ENCODE data around the gene ERC1. TPM values are rescaled to one million over a fixed set of nuclear protein-coding genes. Genes with fewer than 3 reads are reported as not detected.

The ERC1 gene
- total RNA-seq, 1 donor from 2014 or later: 56.5 TPM

DNA sequence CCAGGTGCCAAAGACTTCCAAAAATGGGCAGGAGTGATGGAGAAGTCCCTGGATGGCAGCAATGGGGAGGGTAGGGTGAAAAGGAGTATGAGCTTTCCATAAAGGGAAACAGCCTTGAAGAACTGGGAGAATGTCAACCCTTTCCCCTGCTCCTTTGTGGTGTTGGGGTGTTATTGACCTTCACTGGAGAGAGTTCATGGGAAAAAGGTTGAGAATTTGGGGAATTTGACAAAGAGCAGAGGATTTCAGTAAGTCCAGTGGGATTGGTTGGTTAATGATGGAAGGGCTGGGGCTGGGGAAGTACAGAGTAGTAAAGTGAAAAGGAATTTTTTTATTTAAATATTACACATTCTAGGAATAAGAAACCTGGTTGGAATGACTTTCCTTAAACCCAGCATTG, 116.6 kb downstream of the ERC1 start:
- Histone ChIP-seq H3K9me3 (no peaks in the 10 kb centered on the region), H3K27me3 (no peaks in the 10 kb centered on the region), H3K27ac (no peak overlapping the region), H3K4me1 (no peaks in the 10 kb centered on the region), H3K36me3 (peaks cover 0 to 12% of the 10 kb centered on the region in 2 donors), H3K4me3 (no peak overlapping the region)
- intact Hi-C loops (cut with DNase I): no loop called here
- DNase-seq (ENCODE audit: extremely low spot score in 2 of 2): no peak
- TF ChIP-seq POLR2A (IDR thresholded peaks at IDR 0.05) (no peak), POLR2AphosphoS5 (IDR thresholded peaks at IDR 0.05; ENCODE audit: insufficient read depth in 1 of 2, low read depth in 1 of 2) (no peak)
- TF ChIP-seq, protein P1, sequence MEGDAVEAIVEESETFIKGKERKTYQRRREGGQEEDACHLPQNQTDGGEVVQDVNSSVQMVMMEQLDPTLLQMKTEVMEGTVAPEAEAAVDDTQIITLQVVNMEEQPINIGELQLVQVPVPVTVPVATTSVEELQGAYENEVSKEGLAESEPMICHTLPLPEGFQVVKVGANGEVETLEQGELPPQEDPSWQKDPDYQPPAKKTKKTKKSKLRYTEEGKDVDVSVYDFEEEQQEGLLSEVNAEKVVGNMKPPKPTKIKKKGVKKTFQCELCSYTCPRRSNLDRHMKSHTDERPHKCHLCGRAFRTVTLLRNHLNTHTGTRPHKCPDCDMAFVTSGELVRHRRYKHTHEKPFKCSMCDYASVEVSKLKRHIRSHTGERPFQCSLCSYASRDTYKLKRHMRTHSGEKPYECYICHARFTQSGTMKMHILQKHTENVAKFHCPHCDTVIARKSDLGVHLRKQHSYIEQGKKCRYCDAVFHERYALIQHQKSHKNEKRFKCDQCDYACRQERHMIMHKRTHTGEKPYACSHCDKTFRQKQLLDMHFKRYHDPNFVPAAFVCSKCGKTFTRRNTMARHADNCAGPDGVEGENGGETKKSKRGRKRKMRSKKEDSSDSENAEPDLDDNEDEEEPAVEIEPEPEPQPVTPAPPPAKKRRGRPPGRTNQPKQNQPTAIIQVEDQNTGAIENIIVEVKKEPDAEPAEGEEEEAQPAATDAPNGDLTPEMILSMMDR (IDR thresholded peaks at IDR 0.05): no peak

DNA sequence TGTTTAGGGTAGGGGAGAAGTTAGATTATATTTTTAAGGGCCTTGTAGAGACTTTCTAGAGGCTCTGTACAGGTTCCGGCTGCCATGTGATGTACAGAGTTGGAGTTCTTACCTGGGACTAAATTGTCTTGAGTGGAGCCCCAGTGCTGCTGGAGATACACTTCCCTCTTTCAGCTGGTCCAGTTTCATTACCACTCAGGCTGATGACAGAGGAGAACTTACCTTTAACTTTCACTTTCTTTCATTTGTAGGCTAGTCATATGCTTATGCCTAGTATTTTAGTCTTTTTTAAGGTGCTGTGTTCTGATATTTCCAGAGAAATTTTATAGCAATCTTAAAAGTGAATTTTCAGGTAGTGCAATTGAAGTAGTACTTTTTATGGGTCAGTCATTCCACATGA, 117.3 kb downstream of the ERC1 start:
- intact Hi-C loops (cut with DNase I): no loop called here
- TF ChIP-seq POLR2A (IDR thresholded peaks at IDR 0.05) (no peak), POLR2AphosphoS5 (IDR thresholded peaks at IDR 0.05; ENCODE audit: insufficient read depth in 1 of 2, low read depth in 1 of 2) (no peak)
- TF ChIP-seq, protein P1 (IDR thresholded peaks at IDR 0.05): no peak
- no peak for DNase-seq (ENCODE audit: extremely low spot score in 2 of 2)
- Histone ChIP-seq H3K4me3 (no peak overlapping the region), H3K27ac (no peak overlapping the region), H3K9me3 (no peaks in the 10 kb centered on the region), H3K36me3 (peaks cover 0 to 12% of the 10 kb centered on the region in 2 donors), H3K4me1 (no peaks in the 10 kb centered on the region), H3K27me3 (no peaks in the 10 kb centered on the region)

- H3K4me1 ChIP-seq: no peaks in the 10 kb centered on the region
- no peaks in the 10 kb centered on the region for H3K27me3 ChIP-seq
- DNase-seq (ENCODE audit: extremely low spot score in 2 of 2): no peak
- intact Hi-C loops (cut with DNase I): loop anchor here (10.0 kb wide), 1 partner anchor 469 kb away; no protein-coding TSS in a partner anchor
- H3K36me3 ChIP-seq: peaks cover 0 to 4% of the 10 kb centered on the region in 2 donors
- TF ChIP-seq, protein P1 (IDR thresholded peaks at IDR 0.05): no peak
- TF ChIP-seq POLR2AphosphoS5 (IDR thresholded peaks at IDR 0.05; ENCODE audit: insufficient read depth in 1 of 2, low read depth in 1 of 2) (no peak), POLR2A (IDR thresholded peaks at IDR 0.05) (no peak)
- no peak overlapping the region for H3K27ac ChIP-seq
- H3K9me3 ChIP-seq: no peaks in the 10 kb centered on the region
- H3K4me3 ChIP-seq: no peak overlapping the region
These were observed 124.6 kb downstream of the ERC1 start for GRCh38 chr12:1115484-1116231.

DNA sequence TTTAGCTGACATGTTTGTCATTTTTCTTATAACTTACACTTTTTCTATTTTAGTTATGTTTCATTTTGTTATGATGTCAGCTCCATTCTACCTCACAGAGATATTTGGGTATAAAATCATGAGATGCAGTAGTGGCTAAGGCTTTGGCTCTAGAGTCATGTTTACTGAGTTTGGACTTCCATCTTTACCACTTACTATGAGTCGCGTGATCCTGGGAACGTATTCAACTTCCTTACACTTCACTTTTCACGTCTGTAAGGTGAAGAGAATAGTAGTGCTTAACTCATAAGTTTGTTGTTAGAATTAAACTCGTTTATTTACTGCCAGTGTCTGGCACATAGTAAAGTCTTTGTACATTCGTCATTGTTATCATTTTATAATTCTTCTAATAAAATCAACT, 126.3 kb downstream of the ERC1 start:
- no peaks in the 10 kb centered on the region for H3K27me3 ChIP-seq
- no peaks in the 10 kb centered on the region for H3K9me3 ChIP-seq
- H3K27ac ChIP-seq: no peak overlapping the region
- no peaks in the 10 kb centered on the region for H3K4me1 ChIP-seq
- H3K36me3 ChIP-seq: no peaks in the 10 kb centered on the region
- TF ChIP-seq POLR2A (IDR thresholded peaks at IDR 0.05) (no peak), POLR2AphosphoS5 (IDR thresholded peaks at IDR 0.05; ENCODE audit: insufficient read depth in 1 of 2, low read depth in 1 of 2) (no peak)
- TF ChIP-seq, protein P1 (IDR thresholded peaks at IDR 0.05): no peak
- intact Hi-C loops (cut with DNase I): loop anchor here (10.0 kb wide), 1 partner anchor 467 kb away; no protein-coding TSS in a partner anchor
- no peak overlapping the region for H3K4me3 ChIP-seq
- no peak for DNase-seq (ENCODE audit: extremely low spot score in 2 of 2)

GRCh38 chr12:1117970-1118563, 127.0 kb downstream of the ERC1 start:
- Histone ChIP-seq H3K9me3 (no peaks in the 10 kb centered on the region), H3K36me3 (no peaks in the 10 kb centered on the region), H3K27ac (no peak overlapping the region), H3K4me3 (no peak overlapping the region), H3K27me3 (no peaks in the 10 kb centered on the region), H3K4me1 (no peaks in the 10 kb centered on the region)
- intact Hi-C loops (cut with DNase I): loop anchor here (10.0 kb wide), 1 partner anchor 467 kb away; no protein-coding TSS in a partner anchor
- no peak for DNase-seq (ENCODE audit: extremely low spot score in 2 of 2)
- TF ChIP-seq, protein P1 (IDR thresholded peaks at IDR 0.05): peak; percentile 59 to 90 (median 87)
- TF ChIP-seq POLR2A (IDR thresholded peaks at IDR 0.05): no peak
- peak in 1 of 2 donors; percentile 61 for TF ChIP-seq POLR2AphosphoS5 (IDR thresholded peaks at IDR 0.05; ENCODE audit: insufficient read depth in 1 of 2, low read depth in 1 of 2)

Measured in vagina (tissue), 2 donors.